ENCODE data around the gene TSNAXIP1.

- TF ChIP-seq, protein P1, sequence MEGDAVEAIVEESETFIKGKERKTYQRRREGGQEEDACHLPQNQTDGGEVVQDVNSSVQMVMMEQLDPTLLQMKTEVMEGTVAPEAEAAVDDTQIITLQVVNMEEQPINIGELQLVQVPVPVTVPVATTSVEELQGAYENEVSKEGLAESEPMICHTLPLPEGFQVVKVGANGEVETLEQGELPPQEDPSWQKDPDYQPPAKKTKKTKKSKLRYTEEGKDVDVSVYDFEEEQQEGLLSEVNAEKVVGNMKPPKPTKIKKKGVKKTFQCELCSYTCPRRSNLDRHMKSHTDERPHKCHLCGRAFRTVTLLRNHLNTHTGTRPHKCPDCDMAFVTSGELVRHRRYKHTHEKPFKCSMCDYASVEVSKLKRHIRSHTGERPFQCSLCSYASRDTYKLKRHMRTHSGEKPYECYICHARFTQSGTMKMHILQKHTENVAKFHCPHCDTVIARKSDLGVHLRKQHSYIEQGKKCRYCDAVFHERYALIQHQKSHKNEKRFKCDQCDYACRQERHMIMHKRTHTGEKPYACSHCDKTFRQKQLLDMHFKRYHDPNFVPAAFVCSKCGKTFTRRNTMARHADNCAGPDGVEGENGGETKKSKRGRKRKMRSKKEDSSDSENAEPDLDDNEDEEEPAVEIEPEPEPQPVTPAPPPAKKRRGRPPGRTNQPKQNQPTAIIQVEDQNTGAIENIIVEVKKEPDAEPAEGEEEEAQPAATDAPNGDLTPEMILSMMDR (IDR thresholded peaks at IDR 0.05; ENCODE audit: insufficient read depth, low read length, poor library complexity, severe bottlenecking), result no peak
- TF ChIP-seq EZH2phosphoT487 (conservative IDR thresholded peaks at IDR 0.05; ENCODE audit: low read length), result no peak
Measured at GRCh38 chr16:67825119-67825518, 18.4 kb downstream of the TSNAXIP1 start.
